Measurements from ENCODE around the gene TRIP13.

The TRIP13 gene

DNA sequence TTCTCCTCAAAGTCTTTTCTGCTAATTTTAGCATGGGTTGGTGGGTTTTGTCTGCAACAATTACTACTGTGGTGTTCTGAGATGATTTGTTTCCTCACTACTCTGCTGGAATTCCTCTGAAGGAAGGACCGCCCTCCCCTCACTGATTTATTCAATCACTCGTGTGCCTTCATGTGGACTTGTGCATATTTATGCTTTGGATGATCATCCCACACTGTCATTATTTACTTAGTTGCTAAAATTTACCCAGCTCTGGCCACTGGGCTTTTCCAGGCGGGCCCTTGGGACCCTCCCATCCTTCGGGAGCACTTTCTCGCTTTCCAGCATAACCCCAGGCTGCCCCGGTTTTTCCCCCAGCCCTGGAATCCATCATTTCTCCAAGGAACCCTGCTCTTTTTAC, 74.3 kb downstream of the TRIP13 start:
- TF ChIP-seq TAF1 (IDR thresholded peaks at IDR 0.05; ENCODE audit: low read depth, low read length) (no peak), SPI1 (IDR thresholded peaks at IDR 0.05; ENCODE audit: low read depth, low read length) (no peak), POU2F2 (IDR thresholded peaks at IDR 0.05; ENCODE audit: low read depth, low read length) (no peak), PAX5 (IDR thresholded peaks at IDR 0.05; ENCODE audit: insufficient read depth, low read length, severe bottlenecking) (no peak)
- DNase-seq (ENCODE audit: insufficient read length, low spot score): no peak
- no peak for FAIRE-seq
